K562 (cell line): ENCODE data around the gene ABCC11. TPM values are rescaled to one million over a fixed set of nuclear protein-coding genes. Genes with fewer than 3 reads are reported as not detected.

Source experiments
- ATAC-seq: fragments of 200-7000 bp; cut with Tn5 transposase; 3 replicates; pipeline ENCODE4 v1.9.1; 2020; ENCODE audit warnings: moderate library complexity
- BruUV-seq: library from RNA; stranded (reverse); fragments of 400-500 nt; replicated peaks from 2 replicates; lab custom pipeline; 2021; lab: Mats Ljungman, UMichigan
- CTCF ChIA-PET: fragments of 300-600 bp; formaldehyde crosslinking; extraction: SDS; loops from one replicate; lab custom pipeline; 2021; ENCODE audit warnings: low intra/inter-chr PET ratio; lab: Yijun Ruan, JAX
- POLR2A ChIA-PET: fragments of 300-600, 350-650 bp; sonication (Branson Sonifier 250); formaldehyde crosslinking; extraction: SDS; loops from one replicate; lab custom pipeline; 2021; ENCODE audit warnings: antibody characterized with exemption, inconsistent platforms; lab: Yijun Ruan, JAX
- DNase-seq, 4 experiments: peaks; one replicate each; pipeline versions ENCODE4 v3.0.0 to v3.0.0-alpha.2; 2011 to 2018; ENCODE audit warnings: low spot score in 3 of 4, mixed read lengths in 3 of 4; ENCODE audit errors: extremely low read depth in 1 of 4
- FAIRE-seq: peaks from 2 replicates; lab custom pipeline; 2011; peaks lifted over from hg19 to GRCh38; lab: Jason Lieb, UNC
- H2AFZ ChIP-seq: 2 replicates; pipeline ENCODE4 v1.6.0; 2011; ENCODE audit warnings: low read depth, low read length, control low read depth, inconsistent platforms
- H3K27ac ChIP-seq: fragments of 200-600 bp; 3 replicates; pipeline ENCODE4 v1.8.0; 2011; ENCODE audit warnings: low read depth, mild to moderate bottlenecking, control low read depth, inconsistent platforms, low read length, moderate library complexity, mixed read lengths; ENCODE audit errors: extremely low read depth
- H3K27me3 ChIP-seq, 2 experiments: fragments of 300-600 bp in 1 of 2; 2 replicates in 1 of 2; 3 replicates in 1 of 2; pipeline versions ENCODE4 v1.6.0 to v1.8.0; 2011; ENCODE audit warnings: inconsistent platforms in 2 of 2, low read length in 2 of 2, mild to moderate bottlenecking in 1 of 2, mixed read lengths in 1 of 2, moderate library complexity in 1 of 2; ENCODE audit not compliant: control insufficient read depth in 2 of 2, insufficient read depth in 2 of 2
- H3K36me3 ChIP-seq: fragments of 300-600 bp; 3 replicates; pipeline ENCODE4 v1.8.0; 2011; ENCODE audit warnings: mild to moderate bottlenecking, low read length, inconsistent platforms; ENCODE audit not compliant: control insufficient read depth, insufficient read depth
- H3K4me1 ChIP-seq, 2 experiments: fragments of 200-600 bp in 1 of 2; replicated peaks in 1 of 2; 2 replicates in 1 of 2; 3 replicates in 1 of 2; pipeline versions ENCODE4 v1.5.1 to v1.8.0; 2011; ENCODE audit warnings: inconsistent platforms in 2 of 2, low read length in 2 of 2, mild to moderate bottlenecking in 1 of 2, mixed read lengths in 1 of 2, moderate library complexity in 1 of 2; ENCODE audit not compliant: control insufficient read depth in 2 of 2, insufficient read depth in 2 of 2
- H3K4me2 ChIP-seq: 2 replicates; pipeline ENCODE4 v1.6.1; 2011; ENCODE audit warnings: low read length, control low read depth, inconsistent platforms, mixed read lengths; ENCODE audit not compliant: insufficient read depth
- H3K4me3 ChIP-seq: fragments of 200-600 bp; sonication (generic), shearing (Covaris generic); 2 replicates; pipeline ENCODE4 v1.5.1; 2016; ENCODE audit warnings: control low read depth, inconsistent platforms
- H3K79me2 ChIP-seq: fragments of 200-600 bp; 3 replicates; pipeline ENCODE4 v1.8.0; 2011; ENCODE audit warnings: low read length, inconsistent platforms; ENCODE audit not compliant: control insufficient read depth, insufficient read depth
- H3K9ac ChIP-seq, 2 experiments: 2 replicates each; pipeline versions ENCODE4 v1.6.0 to v1.6.1; 2011; ENCODE audit warnings: low read depth in 2 of 2, low read length in 2 of 2, control low read depth in 1 of 2, inconsistent platforms in 1 of 2, mild to moderate bottlenecking in 1 of 2, mixed read lengths in 1 of 2; ENCODE audit not compliant: insufficient read depth in 1 of 2
- H3K9me1 ChIP-seq: one replicate; pipeline ENCODE4 v1.6.0; 2011; ENCODE audit warnings: inconsistent platforms, mild to moderate bottlenecking, low read length, moderate library complexity; ENCODE audit not compliant: control insufficient read depth, insufficient read depth
- H3K9me3 ChIP-seq: replicated peaks from 2 replicates; pipeline ENCODE4 v1.5.1; 2011; ENCODE audit warnings: low read depth, low read length, inconsistent platforms; ENCODE audit not compliant: control insufficient read depth, insufficient read depth
- H4K20me1 ChIP-seq: replicated peaks from 2 replicates; pipeline ENCODE4 v1.6.1; 2011; ENCODE audit warnings: low read length, inconsistent platforms, mixed read lengths; ENCODE audit not compliant: control insufficient read depth, insufficient read depth
- BRF1 ChIP-seq: IDR thresholded peaks from 3 replicates; pipeline ENCODE4 v1.6.1; 2011; ENCODE audit warnings: borderline replicate concordance, mild to moderate bottlenecking; ENCODE audit not compliant: insufficient read length; ENCODE audit errors: extremely low read depth
- ESRRA ChIP-seq: fragments of 450-650 bp; IDR thresholded peaks from 2 replicates; pipeline ENCODE4 v1.6.1; 2014; ENCODE audit warnings: low read depth, mild to moderate bottlenecking, moderate library complexity, borderline replicate concordance
- FUS ChIP-seq: fragments of 200-400 bp; formaldehyde crosslinking; optimal IDR thresholded peaks from 2 replicates; pipeline ENCODE3; 2017; ENCODE audit warnings: low read depth, low read length
- TFAP4 ChIP-seq: sonication (generic); formaldehyde crosslinking; IDR thresholded peaks from 2 replicates; pipeline ENCODE4 v1.8.0; 2022; ENCODE audit warnings: missing genetic modification reagents, mild to moderate bottlenecking, moderate library complexity, borderline replicate concordance
- ZC3H8 ChIP-seq: fragments of 450-650 bp; IDR thresholded peaks from 2 replicates; pipeline ENCODE4 v1.6.1; 2017
- ZFP36 ChIP-seq: fragments of 150-350 bp; IDR thresholded peaks from 2 replicates; pipeline ENCODE4 v1.6.1; 2018; ENCODE audit warnings: low read length, low read depth; ENCODE audit not compliant: partially characterized antibody
- ZNF551 ChIP-seq: fragments of 250-450 bp; sonication (Bioruptor Pico); IDR thresholded peaks from 2 replicates; pipeline ENCODE4 v1.5.0; 2021; ENCODE audit warnings: mild to moderate bottlenecking, moderate library complexity
- WGBS: fragments of 100-300 bp; shearing (Covaris generic); methylation state at CpG from one replicate; pipeline ENCODE4 v1.1.6; 2016; ENCODE audit warnings: low coverage, mixed read lengths; ENCODE audit not compliant: insufficient coverage; ENCODE audit errors: missing lambda C conversion rate; 5-methylcytosine and 5-hydroxymethylcytosine counted together
- in situ Hi-C: fragments of 300-500 bp; cut with MboI; formaldehyde crosslinking; loops from 4 replicates; pipeline ENCODE4 v1.15.0; 2018; ENCODE audit warnings: inconsistent platforms, mixed read lengths
- intact Hi-C: fragments of 100-400 bp; cut with micrococcal nuclease; formaldehyde crosslinking; loops from 2 replicates; pipeline ENCODE4 v1.14.2; 2022
- polyA plus RNA-seq, 8 experiments: library from polyadenylated mRNA; depleted of rRNA in 4 of 8; stranded (reverse) in 5 of 8; unstranded in 3 of 8; fragments of >200 nt; fragmentation: Nextera tagmentation in 2 of 8; fragmentation: Illumina TruSeq in 1 of 8; extraction: Ambion mirVana in 2 of 8; extraction: Trizol in 1 of 8; gene quantifications; 2 replicates each; pipeline versions ENCODE4 v1.2.1 to v1.2.3, GENCODE V29; 2011 to 2014; ENCODE audit warnings: inconsistent platforms in 1 of 8, missing spikeins in 1 of 8
- total RNA-seq, 7 experiments: library from RNA; depleted of rRNA in 6 of 7; stranded (reverse); fragments of >200 nt in 6 of 7; fragmentation: Illumina TruSeq in 2 of 7; extraction: Trizol in 2 of 7; gene quantifications; 2 replicates each; pipeline versions ENCODE4 v1.2.1 to v1.2.3, GENCODE V29; 2011 to 2021; ENCODE audit warnings: low replicate concordance in 1 of 7

The ABCC11 gene
- total and polyA plus RNA-seq, 9 of the 15 experiments (the other 6 are each of a cell fraction or from before 2014, with no cell fraction given), result 0.04 to 0.14 (median 0.04) TPM; not detected in 6

GRCh38 chr16:48173889-48174288, 73.5 kb downstream of the ABCC11 start:
- FAIRE-seq (no peak), DNase-seq (no peak), ATAC-seq (no peak)
- Histone ChIP-seq H3K4me1 (no peaks in the 10 kb centered on the region), H3K27ac (no peak overlapping the region), H3K36me3 (no peaks in the 10 kb centered on the region), H3K27me3 (peaks cover 9 to 29% of the 10 kb centered on the region in 2 experiments; a peak in 4 of 5 replicates), H4K20me1 (peaks cover 4% of the 10 kb centered on the region; the same call in 1 of the 2 replicates), H2AFZ (no peak overlapping the region), H3K9ac (no peak overlapping the region), H3K79me2 (no peaks in the 10 kb centered on the region), H3K9me1 (no peaks in the 10 kb centered on the region), H3K4me3 (no peak overlapping the region), H3K4me2 (no peak overlapping the region), H3K9me3 (no peaks in the 10 kb centered on the region)
- CTCF ChIA-PET, result no interaction called here
- intact Hi-C loops, result no loop called here
- no TSS peak for BruUV-seq
- TF ChIP-seq ZFP36 (peak; percentile 81), ESRRA (no peak), BRF1 (no peak)
- POLR2A ChIA-PET, result interaction anchor here (0.8 to 0.9 kb wide), 2 partner anchors 9 to 29 kb away, joined by 3 read pairs; no protein-coding TSS in a partner anchor
- 8% methylated on average over 1 of the region's 1 CpG for WGBS
- in situ Hi-C loops, result no loop called here

GRCh38 chr16:48172682-48173081, 74.7 kb downstream of the ABCC11 start:
- H3K9me3 ChIP-seq, result no peaks in the 10 kb centered on the region
- H3K4me3 ChIP-seq, result no peak overlapping the region
- in situ Hi-C loops, result no loop called here
- no peaks in the 10 kb centered on the region for H3K4me1 ChIP-seq
- H3K4me2 ChIP-seq, result no peak overlapping the region
- H3K9me1 ChIP-seq, result no peaks in the 10 kb centered on the region
- H3K79me2 ChIP-seq, result no peaks in the 10 kb centered on the region
- TF ChIP-seq FUS (no peak), TFAP4 (CRISPR knock-in tag) (no peak), ZNF551 (CRISPR knock-in tag) (no peak), ZC3H8 (no peak)
- no peak overlapping the region for H3K9ac ChIP-seq
- ATAC-seq (no peak), DNase-seq (no peak), FAIRE-seq (no peak)
- intact Hi-C loops, result no loop called here
- H3K27ac ChIP-seq, result no peak overlapping the region
- CTCF ChIA-PET, result no interaction called here
- H2AFZ ChIP-seq, result no peak overlapping the region
- no peaks in the 10 kb centered on the region for H3K36me3 ChIP-seq
- peaks cover 4% of the 10 kb centered on the region; the same call in 1 of the 2 replicates for H4K20me1 ChIP-seq
- WGBS, result 0% methylated on average over 1 of the region's 1 CpG
- no TSS peak for BruUV-seq
- peaks cover 9 to 28% of the 10 kb centered on the region in 2 experiments; a peak in 4 of 5 replicates for H3K27me3 ChIP-seq
- POLR2A ChIA-PET, result interaction anchor here (0.5 kb wide), 1 partner anchor 18 kb away, joined by 3 read pairs; no protein-coding TSS in a partner anchor
